Measurements from ENCODE around the gene SP5.
"Not testable (repeated sequence)": the region's sequence is repeated elsewhere in the genome, so short reads cannot be mapped to it uniquely, and the experiment has no call there.

The SP5 gene

GRCh38 chr2:170740660-170741059 is 25.5 kb downstream of the SP5 start:
- FAIRE-seq = no peak

- FAIRE-seq = no peak
These were observed 26.9 kb downstream of the SP5 start for GRCh38 chr2:170742000-170742399.

GRCh38 chr2:170742896-170743529 is 27.9 kb downstream of the SP5 start:
- FAIRE-seq = no peak

GRCh38 chr2:170743530-170744239 is 28.5 kb downstream of the SP5 start:
- FAIRE-seq = no peak

- no peak for FAIRE-seq
These were observed 29.3 kb downstream of the SP5 start for GRCh38 chr2:170744248-170745002.

- FAIRE-seq = no peak
These were observed 30.2 kb downstream of the SP5 start for GRCh38 chr2:170745305-170745704.

- no peak for FAIRE-seq
These were observed 32.8 kb downstream of the SP5 start for GRCh38 chr2:170747921-170748320.

GRCh38 chr2:170751555-170751954 is 36.4 kb downstream of the SP5 start:
- FAIRE-seq = not testable (repeated sequence)

- FAIRE-seq = no peak
These were observed 46.4 kb downstream of the SP5 start for GRCh38 chr2:170761572-170761971.

GRCh38 chr2:170762760-170763159 is 47.6 kb downstream of the SP5 start:
- no peak for FAIRE-seq

GRCh38 chr2:170763232-170763631 is 48.1 kb downstream of the SP5 start:
- no peak for FAIRE-seq

- FAIRE-seq = no peak
These were observed 49.7 kb downstream of the SP5 start for GRCh38 chr2:170764880-170765261.

- no peak for FAIRE-seq
These were observed 51.6 kb downstream of the SP5 start for GRCh38 chr2:170766693-170767092.

Measured in A204.1 (cell line).